Panc1 (cell line): ENCODE results near the gene DYNLT1. TPM values are rescaled to one million over a fixed set of nuclear protein-coding genes. Genes with fewer than 3 reads are reported as not detected.

Experiments
- ATAC-seq: fragments of 200-7000 bp; cut with Tn5 transposase; 2 replicates; pipeline ENCODE4 v1.9.1; 2020; ENCODE audit warnings: mild to moderate bottlenecking, moderate library complexity
- BruUV-seq: library from RNA; stranded (reverse); fragments of 400-500 nt; replicated peaks from 2 replicates; lab custom pipeline; 2021; lab: Mats Ljungman, UMichigan
- CTCF ChIA-PET: fragments of 300-600 bp; sonication (Branson Sonifier 250); formaldehyde crosslinking; loops from one replicate; lab custom pipeline; 2022; ENCODE audit warnings: antibody characterized with exemption; lab: Charles Lee
- POLR2A ChIA-PET: fragments of 300-600 bp; sonication (Branson Sonifier 250); formaldehyde crosslinking; loops from one replicate; lab custom pipeline; 2022; ENCODE audit warnings: antibody characterized with exemption; lab: Charles Lee
- DNase-seq: peaks from one replicate; pipeline ENCODE4 v3.0.0-alpha.2; 2010; ENCODE audit warnings: low read depth, low spot score
- H3K27ac ChIP-seq: 2 replicates; pipeline ENCODE4 v1.5.1; 2011; ENCODE audit warnings: mild to moderate bottlenecking, low read length, inconsistent platforms
- H3K27me3 ChIP-seq: fragments of 200-500 bp; sonication (Bioruptor generic); 2 replicates; pipeline ENCODE4 v1.6.0; 2014; ENCODE audit warnings: low read length, inconsistent platforms; ENCODE audit not compliant: control insufficient read depth, insufficient read depth
- H3K36me3 ChIP-seq: fragments of 200-500 bp; sonication (Bioruptor generic); 2 replicates; pipeline ENCODE4 v1.5.1; 2014; ENCODE audit warnings: inconsistent platforms, mild to moderate bottlenecking, low read length, moderate library complexity; ENCODE audit not compliant: control insufficient read depth, insufficient read depth
- H3K4me1 ChIP-seq: 2 replicates; pipeline ENCODE4 v1.5.1; 2011; ENCODE audit warnings: inconsistent platforms, mild to moderate bottlenecking, low read length, moderate library complexity; ENCODE audit not compliant: control insufficient read depth, insufficient read depth
- H3K4me3 ChIP-seq, 2 experiments: 2 replicates each; pipeline ENCODE4 v1.5.1; 2011 to 2012; ENCODE audit warnings: low read depth in 2 of 2, low read length in 2 of 2, mild to moderate bottlenecking in 2 of 2, inconsistent platforms in 1 of 2, moderate library complexity in 1 of 2
- H3K9me3 ChIP-seq: fragments of 200-500 bp; sonication (Bioruptor generic); 2 replicates; pipeline ENCODE4 v1.5.1; 2014; ENCODE audit warnings: low read depth, mild to moderate bottlenecking, inconsistent platforms, low read length, moderate library complexity; ENCODE audit not compliant: control insufficient read depth, insufficient read depth
- CTCF ChIP-seq: fragments of 450-650 bp; IDR thresholded peaks from 2 replicates; pipeline ENCODE4 v1.5.1; 2017; ENCODE audit warnings: mild to moderate bottlenecking
- POLR2AphosphoS5 ChIP-seq: IDR thresholded peaks from 2 replicates; pipeline ENCODE4 v1.6.1; 2012; ENCODE audit warnings: mild to moderate bottlenecking, low read depth, low read length, moderate library complexity
- REST ChIP-seq, 2 experiments: IDR thresholded peaks; 2 replicates each; pipeline ENCODE4 v1.6.1; 2011 to 2012; ENCODE audit warnings: low read depth in 2 of 2, control low read depth in 1 of 2, low read length in 1 of 2, mild to moderate bottlenecking in 1 of 2, moderate library complexity in 1 of 2; ENCODE audit not compliant: insufficient read depth in 1 of 2
- SIN3A ChIP-seq: IDR thresholded peaks from 2 replicates; pipeline ENCODE4 v1.6.1; 2012; ENCODE audit warnings: low read depth, mild to moderate bottlenecking, low read length, moderate library complexity, borderline replicate concordance; ENCODE audit not compliant: insufficient read depth
- TCF7L2 ChIP-seq: IDR thresholded peaks from 2 replicates; pipeline ENCODE4 v1.6.1; 2011; ENCODE audit warnings: mild to moderate bottlenecking, low read depth, low read length, inconsistent platforms
- in situ Hi-C: cut with HindIII; loops from 2 replicates; pipeline ENCODE4 v1.10.0; 2016; ENCODE audit warnings: low sequenced_read_pairs, low pct_unique_long_range_greater_than_20kb
- intact Hi-C: fragments of 100-400 bp; cut with micrococcal nuclease; formaldehyde crosslinking; loops from one replicate; pipeline ENCODE4 v1.10.0; 2022; ENCODE audit not compliant: unreplicated experiment
- total RNA-seq: library from RNA; stranded (reverse); gene quantifications from one replicate; pipeline ENCODE4 v1.2.1, GENCODE V29; 2021; ENCODE audit not compliant: unreplicated experiment

DYNLT1 gene
- total RNA-seq, 1 experiment from 2014 or later, result 137 TPM

- POLR2A ChIA-PET, result interaction anchor here (0.6 kb wide), 2 partner anchors 44 to 545 kb away, joined by 3 to 4 read pairs; no protein-coding TSS in a partner anchor
Observed at GRCh38 chr6:158647501-158647900, 3.0 kb upstream of the DYNLT1 start.

More at GRCh38 chr6:158647501-158647900, 3.0 kb upstream of the DYNLT1 start:
- Histone ChIP-seq H3K27me3 (no peaks in the 10 kb centered on the region), H3K36me3 (no peaks in the 10 kb centered on the region), H3K4me1 (peaks cover 38% of the 10 kb centered on the region), H3K4me3 (no peak overlapping the region), H3K27ac (no peak overlapping the region), H3K9me3 (no peaks in the 10 kb centered on the region)
- intact Hi-C loops, result no loop called here
- TF ChIP-seq TCF7L2 (no peak), SIN3A (no peak), CTCF (no peak), REST (IDR thresholded peaks at IDR 0.05; ENCODE audit: insufficient read depth in 1 of 2, low read depth in 2 of 2, low read length in 1 of 2) (no peak), POLR2AphosphoS5 (no peak)
- in situ Hi-C loops, result no loop called here
- DNase-seq (no peak), ATAC-seq (no peak)
- BruUV-seq, result no TSS peak
- CTCF ChIA-PET, result no interaction called here
